Prostate gland (tissue), 2 donors: Measurements from ENCODE around the gene PRCP. TPM values are rescaled to one million over a fixed set of nuclear protein-coding genes. Genes with fewer than 3 reads are reported as not detected.
"Not testable (repeated sequence)": the region's sequence is repeated elsewhere in the genome, so short reads cannot be mapped to it uniquely, and the experiment has no call there.

ENCODE experiments used
- DNase-seq: peaks from one replicate; pipeline ENCODE4 v3.0.0-alpha.2; 2019; ENCODE audit warnings: low spot score
- H3K27ac ChIP-seq, 2 donors: fragments of 200-600 bp; sonication (generic); 2 replicates each; pipeline ENCODE4 v1.5.1; 2017 to 2019
- H3K27me3 ChIP-seq: fragments of 200-600 bp; sonication (generic); replicated peaks from 2 replicates; pipeline ENCODE4 v1.5.1; 2019; ENCODE audit not compliant: insufficient read depth
- H3K36me3 ChIP-seq, 2 donors: fragments of 200-600 bp; sonication (generic); 1 replicate in 1 of 2; 2 replicates in 1 of 2; pipeline versions ENCODE4 v1.5.1 to v1.8.1; 2017 to 2019
- H3K4me1 ChIP-seq: fragments of 200-600 bp; sonication (generic); replicated peaks from 2 replicates; pipeline ENCODE4 v1.5.1; 2019
- H3K4me3 ChIP-seq, 2 donors: fragments of 200-600 bp; sonication (generic); 2 replicates each; pipeline ENCODE4 v1.5.1; 2017 to 2019
- H3K9me3 ChIP-seq: fragments of 200-600 bp; sonication (generic); 2 replicates; pipeline ENCODE4 v1.5.1; 2017
- POLR2A ChIP-seq: fragments of 450-650 bp; IDR thresholded peaks from one replicate; pipeline ENCODE4 v1.6.1; 2016; ENCODE audit warnings: antibody characterized with exemption, mild to moderate bottlenecking
- POLR2AphosphoS5 ChIP-seq: sonication (generic); formaldehyde crosslinking; IDR thresholded peaks from one replicate; pipeline ENCODE4 v1.6.1; 2017; ENCODE audit warnings: antibody characterized with exemption
- WGBS: methylation state at CpG from one replicate; pipeline ENCODE4 v1.1.5; 2018; 5-methylcytosine and 5-hydroxymethylcytosine counted together
- intact Hi-C: fragments of 100-400 bp; cut with DNase I; formaldehyde crosslinking; loops from one replicate; pipeline ENCODE4 v1.14.2; 2022
- total RNA-seq, 2 donors: library from RNA; depleted of rRNA; stranded (reverse); fragments of >200 nt; gene quantifications; one replicate each; pipeline ENCODE4 v1.1.0, GENCODE V29; 2016
- TF ChIP-seq, protein P1 (sequence below), 4 experiments: fragments of 200-600 bp in 2 of 4; fragments of 450-650 bp in 2 of 4; sonication (generic) in 2 of 4; IDR thresholded peaks; 1 replicate in 3 of 4; 2 replicates in 1 of 4; pipeline ENCODE4 v1.5.1; 2016 to 2019; ENCODE audit warnings: antibody characterized with exemption in 4 of 4, mild to moderate bottlenecking in 2 of 4, moderate library complexity in 2 of 4

PRCP gene
- total RNA-seq = 10 to 100 TPM; 41.8 to 67.7 TPM

GRCh38 chr11:82900277-82901164 is at the start of gene PRCP:
TSS of gene PRCP (minus strand) at chr11:82900430. CDS start at chr11:82900402, 28 bp downstream.
- under 1% methylated on average over 40 of the region's 40 CpGs for WGBS
- H3K27ac ChIP-seq = peak within 1 kb of the TSS; percentile 94
- no peaks in the 10 kb centered on the region for H3K4me1 ChIP-seq

GRCh38 chr11:82949352-82949751 is 49.1 kb upstream of the PRCP start:
- intact Hi-C loops = no loop called here
- H3K27me3 ChIP-seq = no peaks in the 10 kb centered on the region
- no peak overlapping the region for H3K27ac ChIP-seq
- TF ChIP-seq POLR2AphosphoS5 (no peak), POLR2A (no peak)
- TF ChIP-seq, protein P1, sequence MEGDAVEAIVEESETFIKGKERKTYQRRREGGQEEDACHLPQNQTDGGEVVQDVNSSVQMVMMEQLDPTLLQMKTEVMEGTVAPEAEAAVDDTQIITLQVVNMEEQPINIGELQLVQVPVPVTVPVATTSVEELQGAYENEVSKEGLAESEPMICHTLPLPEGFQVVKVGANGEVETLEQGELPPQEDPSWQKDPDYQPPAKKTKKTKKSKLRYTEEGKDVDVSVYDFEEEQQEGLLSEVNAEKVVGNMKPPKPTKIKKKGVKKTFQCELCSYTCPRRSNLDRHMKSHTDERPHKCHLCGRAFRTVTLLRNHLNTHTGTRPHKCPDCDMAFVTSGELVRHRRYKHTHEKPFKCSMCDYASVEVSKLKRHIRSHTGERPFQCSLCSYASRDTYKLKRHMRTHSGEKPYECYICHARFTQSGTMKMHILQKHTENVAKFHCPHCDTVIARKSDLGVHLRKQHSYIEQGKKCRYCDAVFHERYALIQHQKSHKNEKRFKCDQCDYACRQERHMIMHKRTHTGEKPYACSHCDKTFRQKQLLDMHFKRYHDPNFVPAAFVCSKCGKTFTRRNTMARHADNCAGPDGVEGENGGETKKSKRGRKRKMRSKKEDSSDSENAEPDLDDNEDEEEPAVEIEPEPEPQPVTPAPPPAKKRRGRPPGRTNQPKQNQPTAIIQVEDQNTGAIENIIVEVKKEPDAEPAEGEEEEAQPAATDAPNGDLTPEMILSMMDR (IDR thresholded peaks at IDR 0.05) = no peak
- H3K4me3 ChIP-seq = no peak overlapping the region
- H3K9me3 ChIP-seq = no peaks in the 10 kb centered on the region
- no peak for DNase-seq
- no peaks in the 10 kb centered on the region for H3K36me3 ChIP-seq
- no peaks in the 10 kb centered on the region for H3K4me1 ChIP-seq

More at GRCh38 chr11:82900277-82901164, at the start of gene PRCP:
- no peaks in the 10 kb centered on the region for H3K36me3 ChIP-seq
- TF ChIP-seq POLR2A (peak; percentile 95), POLR2AphosphoS5 (peak; percentile 79)
- TF ChIP-seq, protein P1 (IDR thresholded peaks at IDR 0.05) = peak in 1 of 4 experiments; percentile 28
- H3K9me3 ChIP-seq = no peaks in the 10 kb centered on the region
- intact Hi-C loops = loop anchor here (5.0 to 10.0 kb wide), 5 partner anchors 33 to 387 kb away; partner anchors contain the start of genes ANKRD42, CCDC90B and RAB30
- H3K27me3 ChIP-seq = no peaks in the 10 kb centered on the region
- peak within 1 kb of the TSS; percentile 54 to 58 for H3K4me3 ChIP-seq
- peak; percentile 96 for DNase-seq

DNA sequence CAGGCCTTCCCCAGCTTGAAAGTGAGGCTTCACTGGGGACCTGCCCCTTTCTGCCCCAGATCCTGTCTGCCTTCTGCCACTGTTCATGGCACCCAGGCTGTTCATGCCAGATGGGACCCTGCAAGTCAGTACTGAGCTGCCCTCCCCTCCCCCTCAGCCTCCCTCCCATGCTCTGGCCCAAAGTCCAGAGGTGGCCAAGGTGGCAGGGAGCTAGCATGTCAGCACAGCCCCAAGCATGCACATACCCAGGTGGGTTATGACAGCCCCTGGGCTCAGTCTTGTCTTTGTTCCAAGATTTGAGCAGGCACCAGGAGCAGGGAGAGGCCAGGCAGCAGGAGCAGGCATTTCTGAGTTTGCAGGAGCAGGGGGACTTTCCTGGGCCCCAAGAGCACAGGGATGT is 45.5 kb upstream of the PRCP start:
- no peaks in the 10 kb centered on the region for H3K36me3 ChIP-seq
- intact Hi-C loops = no loop called here
- no peak overlapping the region for H3K27ac ChIP-seq
- H3K27me3 ChIP-seq = no peaks in the 10 kb centered on the region
- TF ChIP-seq POLR2A (no peak), POLR2AphosphoS5 (no peak)
- TF ChIP-seq, protein P1 (IDR thresholded peaks at IDR 0.05) = no peak
- H3K4me1 ChIP-seq = no peaks in the 10 kb centered on the region
- H3K9me3 ChIP-seq = no peaks in the 10 kb centered on the region
- no peak for DNase-seq
- no peak overlapping the region for H3K4me3 ChIP-seq

- H3K27me3 ChIP-seq, intact Hi-C loops, H3K4me1 ChIP-seq, DNase-seq, H3K27ac ChIP-seq, H3K4me3 ChIP-seq, H3K36me3 ChIP-seq, H3K9me3 ChIP-seq: not testable (repeated sequence)
- 94% methylated on average over 1 of the region's 1 CpG for WGBS
Measured at GRCh38 chr11:82945041-82945440, 44.8 kb upstream of the PRCP start.

GRCh38 chr11:82944198-82944597 is 44.0 kb upstream of the PRCP start:
- 90% methylated on average over 2 of the region's 2 CpGs for WGBS
- intact Hi-C loops = no loop called here
- H3K27me3 ChIP-seq = no peaks in the 10 kb centered on the region
- no peak overlapping the region for H3K4me3 ChIP-seq
- no peaks in the 10 kb centered on the region for H3K36me3 ChIP-seq
- H3K9me3 ChIP-seq = no peaks in the 10 kb centered on the region
- no peak for DNase-seq
- no peak overlapping the region for H3K27ac ChIP-seq
- TF ChIP-seq, protein P1 (IDR thresholded peaks at IDR 0.05) = no peak
- TF ChIP-seq POLR2AphosphoS5 (no peak), POLR2A (no peak)
- H3K4me1 ChIP-seq = no peaks in the 10 kb centered on the region

DNA sequence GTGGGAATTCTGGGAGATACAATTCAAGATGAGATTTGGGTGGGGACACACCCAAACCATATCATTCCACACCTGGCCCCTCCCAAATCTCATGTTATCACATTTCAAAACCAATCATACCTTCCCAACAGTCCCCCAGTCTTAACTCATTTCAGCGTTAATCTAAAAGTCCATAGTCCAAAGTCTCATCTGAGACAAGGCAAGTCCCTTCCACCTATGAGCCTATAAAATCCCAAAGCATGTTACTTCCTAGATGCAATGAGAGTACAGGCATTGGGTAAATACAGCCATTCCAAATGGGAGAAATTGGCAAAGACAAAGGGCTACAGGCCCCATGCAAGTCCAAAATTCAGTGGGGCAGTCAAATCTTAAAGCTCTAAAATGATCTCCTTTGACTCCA is 43.2 kb upstream of the PRCP start:
- H3K4me3 ChIP-seq, intact Hi-C loops, H3K9me3 ChIP-seq, H3K36me3 ChIP-seq, DNase-seq, H3K4me1 ChIP-seq, H3K27me3 ChIP-seq, H3K27ac ChIP-seq: not testable (repeated sequence)
- 96% methylated on average over 1 of the region's 1 CpG for WGBS
